ENCODE measurements around the gene TMC5.

- TF ChIP-seq CTCF (IDR thresholded peaks at IDR 0.05; ENCODE audit: extremely low read depth in 1 of 2, insufficient read depth in 1 of 2, low read depth in 1 of 2, low read length in 2 of 2) = no peak
- no peak for TF ChIP-seq EZH2 (IDR thresholded peaks at IDR 0.05; ENCODE audit: borderline replicate concordance, low read depth, low read length, severe bottlenecking)
- TF ChIP-seq FOS (IDR thresholded peaks at IDR 0.05; ENCODE audit: borderline replicate concordance, insufficient read depth, low read length) = no peak
Observed at GRCh38 chr16:19463468-19464315, 46.0 kb downstream of the TMC5 start.
